Measurements from ENCODE around the gene GPR101. TPM values are rescaled to one million over a fixed set of nuclear protein-coding genes. Genes with fewer than 3 reads are reported as not detected.
"Not testable (repeated sequence)": the region's sequence is repeated elsewhere in the genome, so short reads cannot be mapped to it uniquely, and the experiment has no call there.

GPR101 gene
- total RNA-seq, 1 experiment from 2014 or later, result not detected

DNA sequence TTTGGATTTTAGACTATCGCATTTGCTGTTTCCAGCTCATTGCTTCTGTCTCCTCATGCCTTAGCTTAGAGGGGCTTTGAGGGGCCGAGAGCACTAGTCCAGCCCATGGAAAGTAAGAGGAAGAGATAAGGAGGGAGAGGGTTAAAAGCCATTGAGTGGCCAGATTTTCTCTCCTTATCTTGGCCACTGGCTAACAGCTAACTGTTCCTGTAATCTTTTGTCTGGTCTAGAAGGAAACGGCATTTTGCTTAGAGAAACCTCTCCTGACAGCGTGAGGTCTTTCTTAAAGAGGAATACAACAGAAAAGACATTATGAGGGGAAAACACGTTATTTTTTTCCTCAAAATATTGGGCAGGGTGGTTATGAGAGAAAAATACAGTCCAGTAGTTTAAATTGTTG lies 7.9 kb downstream of the GPR101 start:
- no peak for DNase-seq (ENCODE audit: low read depth)

DNA sequence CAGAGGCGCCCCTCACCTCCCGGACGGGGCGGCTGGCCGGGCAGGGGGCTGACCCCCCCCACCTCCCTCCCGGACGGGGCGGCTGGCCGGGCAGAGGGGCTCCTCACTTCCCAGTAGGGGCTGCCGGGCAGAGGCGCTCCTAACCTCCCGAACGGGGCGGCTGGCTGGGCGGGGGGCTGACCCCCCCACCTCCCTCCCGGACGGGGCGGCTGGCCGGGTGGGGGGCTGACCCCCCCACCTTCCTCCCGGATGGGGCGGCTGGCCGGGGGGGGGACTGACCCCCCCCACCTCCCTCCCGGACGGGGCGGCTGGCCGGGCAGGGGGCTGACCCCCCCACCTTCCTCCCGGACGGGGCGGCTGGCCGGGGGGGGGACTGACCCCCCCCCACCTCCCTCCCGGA lies 33.6 kb downstream of the GPR101 start:
- not testable (repeated sequence) for DNase-seq (ENCODE audit: low read depth)

DNA sequence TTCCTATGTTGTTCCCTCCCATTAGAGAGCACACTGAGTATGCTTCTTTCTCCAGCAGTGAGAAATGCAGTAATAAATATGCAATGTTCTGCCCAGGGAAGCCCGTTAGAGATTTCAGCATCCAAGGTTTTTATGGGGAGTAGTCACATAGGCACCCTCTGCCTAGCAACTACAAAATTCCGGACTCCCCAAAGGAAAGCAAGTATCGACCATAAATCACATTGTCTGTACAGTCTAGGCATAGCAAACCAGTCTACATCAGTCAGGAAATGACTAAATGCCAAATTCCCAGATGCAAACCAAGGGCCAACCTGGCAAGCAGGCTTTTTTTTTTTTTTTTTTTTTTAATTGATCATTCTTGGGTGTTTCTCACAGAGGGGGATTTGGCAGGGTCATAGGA lies 34.8 kb downstream of the GPR101 start:
- peak; percentile 5 for DNase-seq (ENCODE audit: low read depth)

Other genes with a start within 250 kb of the GPR101 start
- gene RBMX, start 153.3 kb downstream of the GPR101 start, total RNA-seq (2014; rRNA removed; shearing (Covaris generic)), result 495 and 530 TPM in 2 replicates

Measured in Daoy (cell line).